Stimulated activated CD4-positive, alpha-beta T cell treated with anti-CD3 and anti-CD28 coated beads, Interleukin-1b, Interleukin-23, amount 100 ng/mL, for 48 hours (primary cell): ENCODE results near the gene COL13A1.

Source experiments
- DNase-seq: peaks from one replicate; pipeline ENCODE4 v3.0.0-alpha.2; 2020

The COL13A1 gene

GRCh38 chr10:69801434-69802315 is at the start of gene COL13A1:
Gene COL13A1 (plus strand): TSS chr10:69801906. CDS start chr10:69802424, 518 bp downstream.
- DNase-seq, result no peak

- DNase-seq, result no peak
Measured at GRCh38 chr10:69752479-69752878, 49.2 kb upstream of the COL13A1 start.

GRCh38 chr10:69756279-69756678 is 45.4 kb upstream of the COL13A1 start:
- no peak for DNase-seq

- DNase-seq, result no peak
Measured at GRCh38 chr10:69757206-69757552, 44.5 kb upstream of the COL13A1 start.

- no peak for DNase-seq
Measured at GRCh38 chr10:69757553-69758309, 44.0 kb upstream of the COL13A1 start.

- DNase-seq, result no peak
Measured at GRCh38 chr10:69758310-69758728, 43.4 kb upstream of the COL13A1 start.

GRCh38 chr10:69759641-69760040 is 42.1 kb upstream of the COL13A1 start:
- no peak for DNase-seq

- DNase-seq, result no peak
Measured at GRCh38 chr10:69760072-69760471, 41.6 kb upstream of the COL13A1 start.

- no peak for DNase-seq
Measured at GRCh38 chr10:69761320-69761719, 40.4 kb upstream of the COL13A1 start.

GRCh38 chr10:69766161-69766910 is 35.4 kb upstream of the COL13A1 start:
- no peak for DNase-seq

- DNase-seq, result no peak
Measured at GRCh38 chr10:69767793-69768192, 33.9 kb upstream of the COL13A1 start.

GRCh38 chr10:69768386-69768785 is 33.3 kb upstream of the COL13A1 start:
- DNase-seq, result no peak

GRCh38 chr10:69769395-69769992 is 32.2 kb upstream of the COL13A1 start:
- no peak for DNase-seq

- DNase-seq, result no peak
Measured at GRCh38 chr10:69772933-69773704, 28.6 kb upstream of the COL13A1 start.

GRCh38 chr10:69774596-69774995 is 27.1 kb upstream of the COL13A1 start:
- no peak for DNase-seq

GRCh38 chr10:69780077-69780476 is 21.6 kb upstream of the COL13A1 start:
- DNase-seq, result no peak

- DNase-seq, result no peak
Measured at GRCh38 chr10:69781576-69781975, 20.1 kb upstream of the COL13A1 start.

GRCh38 chr10:69783515-69783914 is 18.2 kb upstream of the COL13A1 start:
- DNase-seq, result no peak

- DNase-seq, result no peak
Measured at GRCh38 chr10:69786791-69787190, 14.9 kb upstream of the COL13A1 start.

GRCh38 chr10:69787681-69788080 is 14.0 kb upstream of the COL13A1 start:
- DNase-seq, result no peak

- DNase-seq, result no peak
Measured at GRCh38 chr10:69789164-69789576, 12.5 kb upstream of the COL13A1 start.

- no peak for DNase-seq
Measured at GRCh38 chr10:69791812-69792211, 9.9 kb upstream of the COL13A1 start.
